ENCODE data around the gene ZNF823. TPM values are rescaled to one million over a fixed set of nuclear protein-coding genes. Genes with fewer than 3 reads are reported as not detected.
A peak's percentile ranks its signal among the peaks of the same experiment; 100 is the strongest.

ZNF823 gene
- polyA plus RNA-seq, 2 of the 4 experiments (the other 2 are of a cell fraction): 2.9 to 3.7 TPM

DNA sequence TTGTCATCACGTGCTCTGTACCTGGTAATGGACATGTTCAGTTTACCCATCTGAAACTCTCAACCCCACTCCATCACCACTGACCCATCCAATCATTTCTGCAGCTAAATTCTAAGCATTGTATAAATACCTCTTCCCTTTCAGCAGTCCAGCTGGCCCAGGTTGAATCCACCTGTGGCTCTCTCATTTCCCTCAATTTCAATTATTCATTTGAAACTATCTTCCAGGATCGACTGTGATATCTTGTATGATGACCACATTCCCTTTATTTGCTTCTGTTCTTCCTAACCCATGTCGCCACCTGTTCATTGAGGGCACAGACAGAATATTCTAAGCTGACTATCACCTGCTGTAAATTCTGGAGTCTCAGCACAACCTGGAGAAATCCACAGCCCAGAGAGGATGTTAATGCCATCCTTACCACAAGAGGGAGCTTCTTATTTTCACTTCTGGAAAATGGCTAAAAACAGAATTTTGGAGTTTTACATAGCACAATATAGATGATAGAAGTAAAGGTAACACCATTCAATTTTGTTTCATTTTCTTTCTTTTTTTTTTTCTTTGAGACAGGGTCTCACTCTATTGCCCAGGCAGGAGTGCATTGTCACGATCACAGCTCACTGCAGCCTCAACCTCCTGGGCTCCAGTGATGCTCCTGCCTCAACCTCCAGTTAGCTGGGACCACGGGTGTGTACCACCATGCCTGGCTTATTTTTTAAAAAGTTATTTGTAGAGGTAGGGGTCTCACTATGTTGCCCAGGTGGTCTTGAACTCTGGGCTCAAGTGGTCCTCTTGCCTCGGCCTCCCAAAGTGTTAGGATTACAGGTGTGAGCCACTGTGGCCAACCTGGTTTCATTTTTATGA is 38.6 kb downstream of the ZNF823 start:
- 9% methylated on average over 6 of the region's 6 CpGs for WGBS (ENCODE audit: missing lambda C conversion rate)
- Histone ChIP-seq H3K27ac (no peak overlapping the region), H3K9me3 (no peaks in the 10 kb centered on the region; the same call in 2 of the 3 replicates), H3K4me2 (no peak overlapping the region), H3K4me3 (no peak overlapping the region), H3K4me1 (no peaks in the 10 kb centered on the region)
- CTCF ChIA-PET: interaction anchor here (0.6 to 0.9 kb wide), 2 partner anchors 9 to 143 kb away, joined by 3 read pairs; no protein-coding TSS in a partner anchor
- TF ChIP-seq JUN (IDR thresholded peaks at IDR 0.05) (no peak), RAD21 (conservative IDR thresholded peaks at IDR 0.05 in 1 of 2, IDR thresholded peaks at IDR 0.05 in 1 of 2) (peak in 1 of 2 experiments; percentile 38; a peak in 2 of 5 replicates), RARB (CRISPR knock-in tag; IDR thresholded peaks at IDR 0.05) (no peak)
- TF ChIP-seq, protein P1, sequence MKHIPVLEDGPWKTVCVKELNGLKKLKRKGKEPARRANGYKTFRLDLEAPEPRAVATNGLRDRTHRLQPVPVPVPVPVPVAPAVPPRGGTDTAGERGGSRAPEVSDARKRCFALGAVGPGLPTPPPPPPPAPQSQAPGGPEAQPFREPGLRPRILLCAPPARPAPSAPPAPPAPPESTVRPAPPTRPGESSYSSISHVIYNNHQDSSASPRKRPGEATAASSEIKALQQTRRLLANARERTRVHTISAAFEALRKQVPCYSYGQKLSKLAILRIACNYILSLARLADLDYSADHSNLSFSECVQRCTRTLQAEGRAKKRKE (CRISPR knock-in tag; IDR thresholded peaks at IDR 0.05; ENCODE audit: low read depth): no peak
- DNase-seq (ENCODE audit: low read depth in 1 of 2, low spot score in 1 of 2) (peak in 1 of 2 experiments; percentile 14), ATAC-seq (0 out of 6 replicates have a peak, but pooled peaks of 1 of the 2 experiments have one; percentile 30), FAIRE-seq (no peak)
- POLR2A ChIA-PET: no interaction called here

GRCh38 chr19:11698231-11698630 is 40.5 kb downstream of the ZNF823 start:
- no peak overlapping the region for H3K27ac ChIP-seq
- ChIA-PET POLR2A (no interaction called here), CTCF (no interaction called here)
- TF ChIP-seq TFCP2L1 (CRISPR knock-in tag; IDR thresholded peaks at IDR 0.05) (no peak), SREBF2 (IDR thresholded peaks at IDR 0.05) (no peak), EHF (CRISPR knock-in tag; IDR thresholded peaks at IDR 0.05) (no peak), POLR2AphosphoS2 (conservative IDR thresholded peaks at IDR 0.05; ENCODE audit: low read length) (no peak), JUNB (IDR thresholded peaks at IDR 0.05) (no peak), ZSCAN20 (CRISPR knock-in tag; IDR thresholded peaks at IDR 0.05) (no peak), GATA3 (IDR thresholded peaks at IDR 0.05; ENCODE audit: borderline replicate concordance) (no peak), MAZ (IDR thresholded peaks at IDR 0.05; ENCODE audit: borderline replicate concordance, low read depth, low read length) (no peak)
- TF ChIP-seq, protein P2, sequence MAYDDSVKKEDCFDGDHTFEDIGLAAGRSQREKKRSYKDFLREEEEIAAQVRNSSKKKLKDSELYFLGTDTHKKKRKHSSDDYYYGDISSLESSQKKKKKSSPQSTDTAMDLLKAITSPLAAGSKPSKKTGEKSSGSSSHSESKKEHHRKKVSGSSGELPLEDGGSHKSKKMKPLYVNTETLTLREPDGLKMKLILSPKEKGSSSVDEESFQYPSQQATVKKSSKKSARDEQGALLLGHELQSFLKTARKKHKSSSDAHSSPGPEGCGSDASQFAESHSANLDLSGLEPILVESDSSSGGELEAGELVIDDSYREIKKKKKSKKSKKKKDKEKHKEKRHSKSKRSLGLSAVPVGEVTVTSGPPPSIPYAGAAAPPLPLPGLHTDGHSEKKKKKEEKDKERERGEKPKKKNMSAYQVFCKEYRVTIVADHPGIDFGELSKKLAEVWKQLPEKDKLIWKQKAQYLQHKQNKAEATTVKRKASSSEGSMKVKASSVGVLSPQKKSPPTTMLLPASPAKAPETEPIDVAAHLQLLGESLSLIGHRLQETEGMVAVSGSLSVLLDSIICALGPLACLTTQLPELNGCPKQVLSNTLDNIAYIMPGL (CRISPR knock-in tag; IDR thresholded peaks at IDR 0.05; ENCODE audit: borderline replicate concordance): no peak
- TF ChIP-seq, protein P3, sequence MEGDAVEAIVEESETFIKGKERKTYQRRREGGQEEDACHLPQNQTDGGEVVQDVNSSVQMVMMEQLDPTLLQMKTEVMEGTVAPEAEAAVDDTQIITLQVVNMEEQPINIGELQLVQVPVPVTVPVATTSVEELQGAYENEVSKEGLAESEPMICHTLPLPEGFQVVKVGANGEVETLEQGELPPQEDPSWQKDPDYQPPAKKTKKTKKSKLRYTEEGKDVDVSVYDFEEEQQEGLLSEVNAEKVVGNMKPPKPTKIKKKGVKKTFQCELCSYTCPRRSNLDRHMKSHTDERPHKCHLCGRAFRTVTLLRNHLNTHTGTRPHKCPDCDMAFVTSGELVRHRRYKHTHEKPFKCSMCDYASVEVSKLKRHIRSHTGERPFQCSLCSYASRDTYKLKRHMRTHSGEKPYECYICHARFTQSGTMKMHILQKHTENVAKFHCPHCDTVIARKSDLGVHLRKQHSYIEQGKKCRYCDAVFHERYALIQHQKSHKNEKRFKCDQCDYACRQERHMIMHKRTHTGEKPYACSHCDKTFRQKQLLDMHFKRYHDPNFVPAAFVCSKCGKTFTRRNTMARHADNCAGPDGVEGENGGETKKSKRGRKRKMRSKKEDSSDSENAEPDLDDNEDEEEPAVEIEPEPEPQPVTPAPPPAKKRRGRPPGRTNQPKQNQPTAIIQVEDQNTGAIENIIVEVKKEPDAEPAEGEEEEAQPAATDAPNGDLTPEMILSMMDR (IDR thresholded peaks at IDR 0.05): no peak
- DNase-seq (ENCODE audit: low read depth in 1 of 2, low spot score in 1 of 2) (no peak), FAIRE-seq (no peak), ATAC-seq (no peak)
- WGBS (ENCODE audit: missing lambda C conversion rate): 39% methylated on average over 5 of the region's 6 CpGs
- H3K9me3 ChIP-seq: no peaks in the 10 kb centered on the region; the same call in 2 of the 3 replicates
- no peaks in the 10 kb centered on the region for H3K4me1 ChIP-seq
- H3K4me3 ChIP-seq: no peak overlapping the region
- no peak overlapping the region for H3K4me2 ChIP-seq

- Histone ChIP-seq H3K4me1 (no peaks in the 10 kb centered on the region), H3K4me2 (no peak overlapping the region), H3K27ac (no peak overlapping the region), H3K9me3 (no peaks in the 10 kb centered on the region; the same call in 2 of the 3 replicates), H3K4me3 (no peak overlapping the region)
- no peak for TF ChIP-seq TP53 (CRISPR knock-in tag; IDR thresholded peaks at IDR 0.05)
- no peak for TF ChIP-seq USF2 (IDR thresholded peaks at IDR 0.05)
- no peak for TF ChIP-seq JUN (IDR thresholded peaks at IDR 0.05)
- no peak for TF ChIP-seq GATA3 (IDR thresholded peaks at IDR 0.05; ENCODE audit: borderline replicate concordance)
- no peak for TF ChIP-seq ESRRA (IDR thresholded peaks at IDR 0.05; ENCODE audit: borderline replicate concordance, low read length)
- TF ChIP-seq HDAC2 (IDR thresholded peaks at IDR 0.05): no peak
- TF ChIP-seq RAD21 (conservative IDR thresholded peaks at IDR 0.05 in 1 of 2, IDR thresholded peaks at IDR 0.05 in 1 of 2): no peak
- FAIRE-seq (no peak), ATAC-seq (no peak), DNase-seq (ENCODE audit: low read depth in 1 of 2, low spot score in 1 of 2) (no peak)
- POLR2A ChIA-PET: no interaction called here
- WGBS (ENCODE audit: missing lambda C conversion rate): 49% methylated on average over 4 of the region's 6 CpGs
- CTCF ChIA-PET: no interaction called here
Measured at GRCh38 chr19:11697284-11697855, 41.4 kb downstream of the ZNF823 start.

All from A549 (cell line).